IPS-18c (cell line): Measurements from ENCODE around the gene LRRIQ1.

ENCODE experiments used
- H3K4me3 ChIP-seq: 2 replicates; pipeline ENCODE4 v1.7.0; 2013; ENCODE audit warnings: low read depth, mild to moderate bottlenecking, low read length, moderate library complexity; ENCODE audit not compliant: insufficient read depth
- H3K9me3 ChIP-seq: one replicate; pipeline ENCODE4 v1.6.1; 2013; ENCODE audit warnings: mild to moderate bottlenecking, low read length, moderate library complexity; ENCODE audit not compliant: control insufficient read depth, insufficient read depth

LRRIQ1 gene

DNA sequence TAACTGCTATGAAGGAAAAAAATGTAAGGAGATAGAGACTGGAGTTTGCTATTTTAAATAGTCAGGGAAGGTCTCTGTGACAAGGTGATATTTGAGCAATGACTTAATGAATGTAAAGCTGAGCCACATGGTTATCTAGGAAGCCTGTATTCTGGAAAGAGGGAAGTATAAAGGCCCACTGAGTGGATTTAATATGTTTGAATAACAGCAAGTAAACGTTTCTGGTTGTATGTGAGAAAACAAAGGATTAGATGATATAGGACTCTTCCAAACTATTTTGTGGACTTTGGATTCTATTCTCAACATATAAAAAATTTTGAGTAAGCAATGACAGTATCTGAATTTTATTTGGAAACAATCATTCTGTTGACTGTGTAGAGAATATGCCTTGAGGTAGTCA is 5.2 kb downstream of the LRRIQ1 start:
- no peak overlapping the region for H3K4me3 ChIP-seq
- H3K9me3 ChIP-seq: no peaks in the 10 kb centered on the region

DNA sequence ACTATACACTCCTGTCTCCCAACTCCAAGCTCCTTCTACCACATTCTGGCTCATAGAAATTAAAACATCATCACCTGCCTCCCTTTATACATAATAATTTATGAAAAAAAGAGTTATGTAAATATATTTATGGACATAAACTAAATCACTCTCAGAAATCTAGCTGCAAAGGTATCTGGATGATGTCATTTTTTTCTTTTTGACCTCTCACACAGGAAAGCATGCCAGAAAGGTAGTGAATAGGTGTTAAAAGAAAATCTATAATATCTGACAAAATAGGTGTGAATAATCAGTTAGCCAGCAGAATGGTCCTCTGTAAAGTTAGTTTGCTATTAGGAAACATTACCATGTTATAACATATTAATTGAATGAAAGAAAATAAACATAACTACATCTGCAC is 7.7 kb downstream of the LRRIQ1 start:
- Histone ChIP-seq H3K4me3 (no peak overlapping the region), H3K9me3 (no peaks in the 10 kb centered on the region)

DNA sequence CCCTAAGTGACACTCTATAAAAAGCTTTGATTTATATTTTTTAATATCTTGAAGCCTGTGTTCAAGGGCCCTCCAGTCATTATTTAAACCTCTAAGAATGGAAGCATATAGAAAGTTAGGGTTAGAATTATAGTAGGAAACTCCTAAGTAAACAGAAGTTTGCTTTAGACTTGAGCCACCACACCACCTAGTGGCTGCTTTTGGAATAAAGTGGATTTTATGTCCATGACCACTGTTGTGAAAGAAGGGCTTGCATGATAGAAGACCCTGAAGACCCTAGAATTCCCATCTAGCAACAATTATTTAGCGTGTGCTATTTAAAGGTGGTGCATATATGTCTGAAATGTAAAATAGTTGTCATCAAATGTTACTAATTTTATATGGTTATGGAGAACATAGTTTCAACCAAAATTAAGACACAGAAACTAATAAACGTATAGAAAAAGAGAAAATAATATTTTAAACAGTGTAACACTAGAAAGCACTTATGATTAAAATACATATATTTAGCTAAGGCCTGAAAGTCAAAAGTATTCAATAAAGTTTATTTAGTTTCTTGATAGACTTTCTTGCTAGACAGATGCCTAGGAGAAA is 21.3 kb downstream of the LRRIQ1 start:
- H3K9me3 ChIP-seq: no peaks in the 10 kb centered on the region
- H3K4me3 ChIP-seq: no peak overlapping the region

DNA sequence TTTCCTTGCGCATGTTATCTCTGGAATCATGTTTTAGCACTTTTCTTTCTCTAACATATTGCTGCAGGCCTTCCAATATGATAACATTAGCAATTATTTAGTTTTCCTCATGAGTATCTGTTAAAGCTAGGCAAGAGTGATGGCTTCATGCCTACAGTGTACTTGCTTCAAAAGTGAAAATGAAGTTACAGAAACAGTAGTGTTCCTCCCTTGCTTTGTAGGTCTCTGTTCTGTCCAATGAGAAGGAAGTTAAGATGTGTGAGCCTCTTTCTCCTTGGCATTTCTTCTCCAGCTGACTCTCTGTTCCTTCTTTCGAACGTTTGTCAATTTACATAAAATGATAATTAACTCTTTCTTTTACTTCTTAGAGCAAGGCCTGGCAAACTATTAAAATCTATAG is 22.2 kb downstream of the LRRIQ1 start:
- Histone ChIP-seq H3K4me3 (no peak overlapping the region), H3K9me3 (no peaks in the 10 kb centered on the region)

DNA sequence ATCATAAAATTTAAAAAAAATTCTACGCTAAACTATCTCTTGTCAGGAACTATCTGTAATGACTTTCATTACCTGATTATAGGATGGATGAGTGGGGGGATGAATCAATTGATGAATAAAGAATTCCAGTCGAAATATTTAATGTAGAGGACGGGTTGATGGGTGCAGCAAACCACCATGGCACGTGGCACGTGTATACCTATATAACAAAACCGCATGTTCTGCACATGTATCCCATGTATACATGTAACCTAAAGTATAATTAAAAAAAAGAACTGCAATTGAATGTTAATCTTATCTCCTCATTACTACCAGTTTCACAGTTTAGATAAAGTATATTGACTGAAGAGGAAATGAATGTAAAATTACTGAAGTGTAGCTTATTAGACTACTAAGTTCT is 23.4 kb downstream of the LRRIQ1 start:
- Histone ChIP-seq H3K9me3 (no peaks in the 10 kb centered on the region), H3K4me3 (no peak overlapping the region)

DNA sequence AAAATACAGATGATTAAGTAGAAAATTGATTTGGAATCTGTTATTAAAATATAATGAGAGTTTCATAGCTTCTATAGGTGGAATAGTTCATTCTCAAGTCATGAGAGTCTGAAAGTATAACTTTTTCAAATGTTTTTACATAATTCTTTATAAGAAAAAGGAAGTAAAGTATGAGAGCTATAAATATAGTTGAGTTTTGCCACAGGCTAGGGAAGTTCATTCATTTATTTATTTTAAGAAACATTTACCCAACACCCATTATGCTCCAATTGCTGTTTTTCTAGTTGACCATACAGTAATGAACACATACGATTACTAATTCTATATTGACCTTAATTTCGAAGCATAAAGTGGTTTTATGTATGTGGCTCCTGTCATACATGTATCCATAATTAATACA is 24.8 kb downstream of the LRRIQ1 start:
- Histone ChIP-seq H3K4me3 (no peak overlapping the region), H3K9me3 (no peaks in the 10 kb centered on the region)

DNA sequence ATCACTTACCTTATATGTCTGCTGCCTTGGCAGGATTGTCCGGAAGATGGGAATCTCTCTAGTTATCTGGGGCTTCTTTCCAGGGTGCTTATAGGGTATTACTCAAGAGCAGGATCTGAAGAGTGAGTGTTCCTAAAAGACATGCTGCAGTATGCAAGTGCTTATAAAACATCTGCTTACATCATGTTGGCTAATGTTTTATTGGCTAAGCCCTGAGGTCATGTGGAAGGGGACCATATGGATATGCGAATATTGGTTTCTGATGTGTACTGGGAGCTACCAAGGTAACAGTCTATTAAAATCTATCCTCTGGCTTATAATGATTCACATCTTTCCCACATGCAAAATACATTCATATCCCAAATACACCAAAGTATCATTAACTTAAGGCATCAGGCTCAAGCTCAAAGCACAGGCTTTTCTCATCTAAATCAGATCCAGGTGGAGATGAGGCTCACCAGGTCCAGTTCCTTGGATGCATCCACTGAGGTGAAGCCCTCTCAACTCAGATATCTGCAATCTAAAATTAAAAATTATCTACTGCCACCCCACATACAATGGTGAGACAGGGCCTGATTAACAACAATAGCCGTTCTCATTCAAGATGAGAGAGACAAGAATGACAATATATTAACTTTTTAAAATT is 29.8 kb downstream of the LRRIQ1 start:
- no peaks in the 10 kb centered on the region for H3K9me3 ChIP-seq

DNA sequence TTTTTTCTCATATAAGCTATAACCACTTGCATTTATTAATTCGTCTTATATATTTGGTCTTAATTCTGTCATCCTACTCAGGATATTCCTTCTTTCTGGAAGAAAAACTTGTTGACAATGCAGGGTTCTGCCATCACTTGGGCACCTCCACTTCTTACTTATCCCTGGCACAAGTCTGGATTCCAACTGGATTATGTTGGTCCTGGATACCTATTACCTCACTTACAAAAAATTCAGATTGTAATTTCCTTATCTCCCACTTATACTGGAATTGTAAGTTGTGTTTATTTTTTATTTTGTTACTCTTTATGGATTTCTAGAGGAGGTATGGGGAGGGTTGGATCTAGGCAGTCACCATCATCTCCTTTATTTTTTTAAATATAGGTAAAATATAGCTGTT is 36.7 kb downstream of the LRRIQ1 start:
- Histone ChIP-seq H3K4me3 (no peak overlapping the region), H3K9me3 (no peaks in the 10 kb centered on the region)

More for the DNA sequence above, 29.8 kb downstream of the LRRIQ1 start:
- H3K4me3 ChIP-seq: no peak overlapping the region

DNA sequence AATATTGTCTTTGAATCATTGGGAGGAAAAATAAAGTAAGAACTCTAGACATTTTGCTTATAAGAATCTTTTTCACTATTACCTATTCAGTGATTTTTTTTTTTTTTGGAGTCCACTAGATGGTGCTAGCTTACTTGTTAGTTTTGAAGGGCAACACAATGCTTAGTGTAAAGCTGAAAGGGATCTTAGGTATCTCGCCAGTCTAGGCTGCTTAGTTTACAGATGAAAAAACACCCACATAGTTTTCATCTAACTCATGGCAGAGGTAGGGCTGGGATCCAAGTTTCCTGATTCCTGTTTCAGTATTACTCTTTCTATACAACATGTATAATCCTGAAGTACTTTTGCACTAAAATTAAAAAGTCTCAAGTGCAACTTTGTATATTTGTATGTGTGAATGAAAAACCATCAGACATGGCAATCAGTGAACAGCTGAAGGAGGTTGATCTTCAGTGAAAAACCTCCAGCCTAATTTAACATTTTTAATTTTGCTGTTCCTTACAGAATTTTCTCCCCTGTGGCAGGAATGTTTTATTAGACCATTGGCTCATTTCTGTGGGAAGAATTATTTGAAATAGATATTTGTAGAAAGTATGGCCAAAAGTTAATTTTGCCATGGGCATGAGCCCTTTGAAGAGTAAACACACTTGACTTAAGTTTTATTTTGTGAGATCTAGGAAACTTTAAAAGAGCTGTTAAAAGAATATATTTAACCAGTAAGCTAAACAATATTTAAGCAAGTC is 40.7 kb downstream of the LRRIQ1 start:
- no peak overlapping the region for H3K4me3 ChIP-seq
- no peaks in the 10 kb centered on the region for H3K9me3 ChIP-seq

DNA sequence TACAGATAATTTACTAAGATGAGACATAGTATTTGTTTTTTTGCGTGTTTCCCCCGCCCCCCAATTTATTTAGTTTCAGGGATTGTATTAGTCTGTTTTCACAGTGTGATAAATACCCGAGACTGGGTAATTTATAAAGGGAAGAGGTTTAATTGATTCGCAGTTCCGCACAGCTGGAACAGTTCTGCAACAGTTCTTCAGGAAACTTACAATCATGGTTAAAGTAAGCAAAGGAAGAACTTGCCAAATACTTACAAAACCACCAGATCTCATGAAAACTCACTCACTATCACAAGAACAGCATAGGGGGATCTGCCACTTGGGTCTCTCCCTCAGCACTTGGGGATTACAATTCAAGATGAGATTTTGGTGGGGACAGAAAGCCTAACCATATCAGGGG is 48.9 kb downstream of the LRRIQ1 start:
- Histone ChIP-seq H3K9me3 (no peaks in the 10 kb centered on the region), H3K4me3 (no peak overlapping the region)

DNA sequence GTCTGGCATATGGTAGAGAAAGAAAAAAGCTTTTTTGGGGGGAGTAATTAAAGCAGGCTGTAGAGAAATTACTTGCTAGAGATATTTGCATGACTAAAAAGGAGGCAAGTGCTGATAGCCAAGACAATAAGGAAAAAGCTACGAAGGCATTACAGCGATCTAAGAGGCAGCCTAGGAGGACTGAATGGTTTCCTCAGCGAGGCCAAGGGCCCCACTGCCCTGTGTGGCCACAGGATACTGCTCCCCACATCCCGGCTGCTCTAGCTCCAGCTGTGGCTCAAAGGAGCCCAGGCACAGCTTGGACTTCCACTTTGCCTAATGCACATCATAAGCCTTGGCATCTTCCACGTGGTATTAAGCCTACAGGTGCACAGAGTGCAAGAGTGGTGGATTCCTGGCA is 53.6 kb downstream of the LRRIQ1 start:
- Histone ChIP-seq H3K4me3 (no peak overlapping the region), H3K9me3 (no peaks in the 10 kb centered on the region)

DNA sequence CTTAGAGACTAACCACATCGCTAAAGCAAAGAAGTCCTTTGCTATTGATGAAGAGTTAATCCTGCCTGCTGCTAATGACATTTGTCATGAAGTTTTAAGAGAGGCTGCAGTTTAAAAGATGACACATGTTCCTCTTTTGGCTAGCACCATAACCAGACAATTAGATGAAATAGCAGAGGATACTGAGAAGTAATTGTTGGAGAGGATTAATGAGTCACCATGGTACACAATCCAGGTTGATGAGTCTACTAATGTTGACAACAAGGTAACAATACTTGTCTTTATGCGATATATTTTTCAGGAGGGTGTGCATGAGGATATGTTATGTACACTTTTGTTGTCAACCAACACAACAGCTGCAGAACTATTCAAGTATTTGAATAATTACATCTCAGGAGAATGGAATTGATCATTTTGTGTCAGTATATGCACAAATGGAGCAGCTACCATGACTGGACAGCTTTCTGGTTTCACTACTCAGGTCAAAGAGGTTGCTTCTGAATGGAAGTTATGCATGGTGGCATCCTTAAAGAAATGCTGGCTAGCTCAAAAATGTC is 56.7 kb downstream of the LRRIQ1 start:
- no peak overlapping the region for H3K4me3 ChIP-seq
- H3K9me3 ChIP-seq: no peaks in the 10 kb centered on the region

DNA sequence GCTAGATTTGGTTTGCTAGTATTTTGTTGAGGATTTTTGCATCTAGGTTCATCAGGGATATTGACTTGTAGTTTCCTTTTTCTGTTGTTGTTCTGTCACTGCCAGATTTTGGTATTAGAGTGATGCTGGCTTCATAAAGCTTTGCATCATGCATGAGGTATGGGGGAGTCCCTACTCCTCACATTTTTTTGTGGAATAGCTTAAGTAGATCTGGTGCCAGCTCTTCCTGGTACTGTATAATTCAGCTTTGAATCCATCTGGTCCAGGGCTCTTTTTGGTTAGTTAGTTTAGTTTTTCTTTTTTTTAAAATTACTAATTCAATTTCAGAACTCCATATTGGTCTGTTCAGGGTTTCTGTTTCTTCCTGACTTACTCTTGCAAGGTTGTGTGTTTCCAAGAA is 59.4 kb downstream of the LRRIQ1 start:
- Histone ChIP-seq H3K9me3 (no peaks in the 10 kb centered on the region), H3K4me3 (no peak overlapping the region)

DNA sequence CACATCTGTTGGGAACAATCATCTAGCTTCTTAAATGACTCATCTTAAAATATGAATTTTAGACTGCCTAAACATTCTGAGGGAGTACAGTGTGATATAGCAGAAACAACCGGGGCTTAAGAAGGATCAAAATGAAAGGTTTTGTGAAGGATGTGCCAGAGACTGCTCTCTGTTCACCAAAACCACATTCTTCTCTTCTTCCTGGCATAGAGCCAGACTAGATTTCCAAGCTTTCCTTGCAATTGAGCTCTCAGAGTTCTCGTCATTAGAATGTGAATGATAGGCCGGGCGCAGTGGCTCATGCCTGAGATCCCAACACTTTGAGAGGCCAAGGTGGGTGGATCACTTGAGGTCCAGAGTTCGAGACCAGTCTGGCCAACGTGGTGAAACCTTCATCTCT is 94.5 kb downstream of the LRRIQ1 start:
- Histone ChIP-seq H3K4me3 (no peak overlapping the region), H3K9me3 (no peaks in the 10 kb centered on the region)

DNA sequence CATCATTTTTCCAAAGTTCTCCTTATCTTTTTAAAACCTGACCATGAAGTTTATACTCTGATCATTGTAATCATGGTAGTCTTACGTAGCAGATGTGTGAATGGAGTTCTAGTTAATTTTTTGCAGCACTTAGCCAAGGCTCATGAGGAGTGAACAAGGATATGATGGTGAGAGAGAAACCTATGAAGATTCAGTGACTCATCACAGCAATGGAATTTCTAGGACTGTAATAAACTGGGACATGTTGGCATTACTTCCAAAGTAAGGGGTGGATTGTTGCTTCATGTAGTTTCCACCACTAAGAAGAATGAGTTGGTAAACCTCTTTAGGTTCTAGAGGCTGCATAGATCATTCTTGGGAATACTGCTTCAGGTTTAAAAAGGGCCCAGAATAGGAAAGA is 102.7 kb downstream of the LRRIQ1 start:
- no peak overlapping the region for H3K4me3 ChIP-seq
- H3K9me3 ChIP-seq: no peaks in the 10 kb centered on the region

DNA sequence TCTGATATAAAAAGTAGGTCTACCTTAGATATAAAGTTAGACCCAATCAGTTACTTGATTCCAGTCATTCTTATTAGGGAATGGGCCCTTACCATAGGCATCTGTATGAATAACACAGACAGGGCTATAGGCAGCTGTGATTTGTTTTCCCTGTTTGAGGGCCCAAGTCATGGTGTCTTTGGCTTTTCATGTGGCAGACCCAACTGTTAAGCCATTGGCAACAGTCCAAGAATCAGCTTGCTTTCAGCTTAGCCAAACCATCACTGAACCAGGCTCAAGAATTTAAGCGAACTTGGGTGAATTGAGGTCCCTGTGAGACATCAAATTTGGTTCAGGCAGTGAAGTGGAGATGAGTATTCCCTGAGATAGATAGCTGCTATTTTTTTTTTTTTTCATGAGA is 111.2 kb downstream of the LRRIQ1 start:
- H3K9me3 ChIP-seq: no peaks in the 10 kb centered on the region
- H3K4me3 ChIP-seq: no peak overlapping the region

DNA sequence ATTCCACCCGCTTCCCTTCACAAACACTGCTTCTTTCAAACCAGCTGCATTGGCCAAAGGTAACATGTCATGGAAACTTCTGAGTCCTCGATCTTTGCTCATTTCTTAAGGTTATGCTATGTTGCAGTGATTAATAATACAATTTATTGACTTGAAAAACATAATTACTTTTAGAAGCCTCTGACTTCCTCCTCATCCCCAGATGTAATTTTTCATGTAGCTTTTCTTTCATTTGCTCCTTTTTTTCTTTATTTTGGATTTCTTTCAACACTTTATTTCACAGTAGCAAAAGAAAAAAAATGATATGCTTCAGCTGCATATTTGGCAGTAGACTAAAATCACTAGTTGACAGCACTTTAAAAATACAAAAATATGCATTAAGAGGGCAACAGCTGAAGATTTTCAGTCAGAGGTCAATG is 116.2 kb downstream of the LRRIQ1 start:
- H3K9me3 ChIP-seq: no peaks in the 10 kb centered on the region
- no peak overlapping the region for H3K4me3 ChIP-seq

DNA sequence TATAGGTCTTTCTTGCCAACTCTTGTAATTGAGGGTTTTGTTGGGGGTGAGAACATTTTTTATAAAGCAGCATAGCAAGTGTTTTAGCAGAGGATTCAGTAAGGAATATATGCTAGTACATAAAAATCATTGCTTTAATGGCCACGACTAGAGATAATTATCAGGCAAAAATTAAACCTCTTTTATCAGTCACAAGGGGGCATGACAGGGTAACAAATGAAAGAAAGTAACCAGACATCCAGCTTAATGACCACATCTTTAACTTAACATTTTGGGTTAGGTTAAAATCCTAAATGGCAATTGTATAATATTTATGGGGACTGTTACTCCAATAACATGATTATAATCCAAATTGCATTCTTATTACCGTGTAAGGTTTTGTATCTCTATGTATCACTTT is 119.6 kb downstream of the LRRIQ1 start:
- H3K4me3 ChIP-seq: no peak overlapping the region
- no peaks in the 10 kb centered on the region for H3K9me3 ChIP-seq
